ENCODE measurements around the gene FAM98C. TPM values are rescaled to one million over a fixed set of nuclear protein-coding genes. Genes with fewer than 3 reads are reported as not detected.
A peak's percentile ranks its signal among the peaks of the same experiment; 100 is the strongest.

The FAM98C gene
- total RNA-seq, 4 donors from 2014 or later = 28.9 to 76.8 (median 48.1) TPM

DNA sequence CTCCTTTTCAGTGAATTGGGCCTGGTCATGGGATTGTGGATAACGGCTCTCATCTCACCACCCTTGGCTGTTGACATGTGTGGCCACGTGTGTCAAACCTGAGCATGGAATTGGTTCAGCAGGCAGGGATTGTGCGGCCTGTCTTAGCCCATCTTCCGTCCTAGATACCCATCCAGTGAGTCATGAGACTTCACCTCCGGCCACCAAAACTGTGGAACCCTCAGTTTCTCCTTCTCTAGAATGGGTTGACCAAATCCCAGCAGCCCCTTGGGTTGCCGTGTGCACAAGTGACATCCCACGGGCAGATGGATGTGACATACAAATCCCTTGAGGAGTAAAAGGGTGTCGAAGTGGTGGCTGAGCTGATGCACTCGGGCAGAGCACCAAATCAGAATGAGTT lies 21.8 kb upstream of the FAM98C start:
- H3K9me3 ChIP-seq = no peaks in the 10 kb centered on the region
- DNase-seq = no peak
- H3K4me3 ChIP-seq = no peak overlapping the region
- TF ChIP-seq POLR2A (IDR thresholded peaks at IDR 0.05) = no peak
- TF ChIP-seq, protein P1, sequence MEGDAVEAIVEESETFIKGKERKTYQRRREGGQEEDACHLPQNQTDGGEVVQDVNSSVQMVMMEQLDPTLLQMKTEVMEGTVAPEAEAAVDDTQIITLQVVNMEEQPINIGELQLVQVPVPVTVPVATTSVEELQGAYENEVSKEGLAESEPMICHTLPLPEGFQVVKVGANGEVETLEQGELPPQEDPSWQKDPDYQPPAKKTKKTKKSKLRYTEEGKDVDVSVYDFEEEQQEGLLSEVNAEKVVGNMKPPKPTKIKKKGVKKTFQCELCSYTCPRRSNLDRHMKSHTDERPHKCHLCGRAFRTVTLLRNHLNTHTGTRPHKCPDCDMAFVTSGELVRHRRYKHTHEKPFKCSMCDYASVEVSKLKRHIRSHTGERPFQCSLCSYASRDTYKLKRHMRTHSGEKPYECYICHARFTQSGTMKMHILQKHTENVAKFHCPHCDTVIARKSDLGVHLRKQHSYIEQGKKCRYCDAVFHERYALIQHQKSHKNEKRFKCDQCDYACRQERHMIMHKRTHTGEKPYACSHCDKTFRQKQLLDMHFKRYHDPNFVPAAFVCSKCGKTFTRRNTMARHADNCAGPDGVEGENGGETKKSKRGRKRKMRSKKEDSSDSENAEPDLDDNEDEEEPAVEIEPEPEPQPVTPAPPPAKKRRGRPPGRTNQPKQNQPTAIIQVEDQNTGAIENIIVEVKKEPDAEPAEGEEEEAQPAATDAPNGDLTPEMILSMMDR (IDR thresholded peaks at IDR 0.05) = no peak
- H3K27ac ChIP-seq = no peak overlapping the region
- no peaks in the 10 kb centered on the region for H3K27me3 ChIP-seq
- H3K4me1 ChIP-seq = peaks cover 0 to 17% (median 7%) of the 10 kb centered on the region in 4 donors
- H3K36me3 ChIP-seq = peaks cover 0 to 82% (median 0%) of the 10 kb centered on the region in 3 donors

DNA sequence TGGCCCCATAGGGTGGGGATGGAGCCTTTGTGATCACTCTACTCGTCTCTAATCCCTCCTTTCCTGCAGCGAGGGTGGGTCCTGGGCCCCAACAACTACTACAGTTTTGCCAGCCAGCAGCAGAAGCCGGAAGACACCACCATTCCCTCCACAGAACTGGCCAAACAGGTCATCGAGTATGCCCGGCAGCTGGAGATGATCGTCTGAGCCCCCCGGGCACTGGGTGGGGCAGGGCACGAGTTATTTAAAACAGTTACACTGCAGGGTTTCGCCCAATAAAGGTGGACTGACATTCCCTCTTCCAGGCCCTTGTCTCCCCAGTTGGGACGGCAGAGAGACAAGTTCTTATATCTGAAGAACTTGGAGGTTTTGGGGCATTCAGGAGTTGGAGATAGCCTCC lies 19.7 kb upstream of the FAM98C start:
- Histone ChIP-seq H3K27me3 (no peaks in the 10 kb centered on the region), H3K36me3 (peaks cover 0 to 62% (median 0%) of the 10 kb centered on the region in 3 donors)

GRCh38 chr19:38383743-38384142 lies 19.1 kb upstream of the FAM98C start:
- H3K4me3 ChIP-seq = no peak overlapping the region
- no peaks in the 10 kb centered on the region for H3K27me3 ChIP-seq
- H3K36me3 ChIP-seq = peaks cover 0 to 61% (median 0%) of the 10 kb centered on the region in 3 donors
- H3K27ac ChIP-seq = no peak overlapping the region
- DNase-seq = no peak
- H3K4me1 ChIP-seq = peaks cover 4 to 34% (median 22%) of the 10 kb centered on the region in 4 donors
- no peaks in the 10 kb centered on the region for H3K9me3 ChIP-seq
- TF ChIP-seq, protein P1 (IDR thresholded peaks at IDR 0.05) = no peak
- TF ChIP-seq POLR2A (IDR thresholded peaks at IDR 0.05) = no peak

More for the DNA sequence above, 19.7 kb upstream of the FAM98C start:
- H3K27ac ChIP-seq = no peak overlapping the region
- peaks cover 4 to 28% (median 16%) of the 10 kb centered on the region in 4 donors for H3K4me1 ChIP-seq
- DNase-seq = no peak
- no peak for TF ChIP-seq POLR2A (IDR thresholded peaks at IDR 0.05)
- TF ChIP-seq, protein P1 (IDR thresholded peaks at IDR 0.05) = no peak
- H3K9me3 ChIP-seq = no peaks in the 10 kb centered on the region
- H3K4me3 ChIP-seq = no peak overlapping the region

DNA sequence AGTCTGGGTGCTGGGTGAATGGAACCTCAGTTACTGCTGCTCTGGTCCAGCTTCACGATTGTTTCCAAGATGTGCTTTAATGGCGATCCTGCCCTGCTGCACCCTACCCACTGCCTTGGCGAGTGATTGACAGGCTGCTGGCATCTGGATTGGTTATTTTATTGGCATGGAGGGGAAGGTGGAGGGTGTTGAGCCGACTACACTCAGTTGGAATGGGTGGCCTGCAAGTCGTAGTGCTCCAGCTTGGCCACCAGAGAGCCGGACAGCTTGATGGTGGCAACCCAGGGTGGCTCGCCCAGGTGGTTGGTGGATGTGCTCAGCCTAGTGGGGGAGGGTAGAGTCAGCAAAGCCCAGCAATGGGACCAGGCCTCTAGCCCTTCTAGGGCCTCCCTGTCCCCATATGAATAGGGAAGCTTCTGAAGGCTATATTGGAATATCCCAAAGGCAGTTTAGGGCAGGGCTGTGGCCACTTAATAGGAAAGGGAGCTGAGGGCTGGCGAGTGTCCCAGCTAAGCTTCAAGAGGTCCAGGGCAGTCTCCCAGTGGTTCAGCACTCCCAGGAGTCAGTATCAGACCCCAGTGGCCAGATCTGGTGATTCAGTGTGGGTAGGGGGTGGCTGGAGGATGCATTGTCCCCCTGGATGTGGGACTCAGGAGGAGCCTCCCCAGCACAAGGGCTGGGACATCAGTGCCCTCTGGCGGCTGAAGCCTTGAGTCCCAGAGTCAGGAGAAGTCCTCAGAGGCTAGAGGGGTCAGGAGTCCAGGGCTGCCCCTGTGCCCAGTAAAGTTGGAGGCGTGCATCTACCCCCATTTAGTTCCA lies 18.5 kb upstream of the FAM98C start:
- TF ChIP-seq, protein P1 (IDR thresholded peaks at IDR 0.05) = peak in 2 of 6 experiments; percentile 18 to 24
- no peak for TF ChIP-seq POLR2A (IDR thresholded peaks at IDR 0.05)
- Histone ChIP-seq H3K4me1 (peaks cover 4 to 40% (median 27%) of the 10 kb centered on the region in 4 donors), H3K36me3 (peaks cover 0 to 54% (median 0%) of the 10 kb centered on the region in 3 donors), H3K27me3 (no peaks in the 10 kb centered on the region), H3K27ac (no peak overlapping the region), H3K4me3 (no peak overlapping the region), H3K9me3 (no peaks in the 10 kb centered on the region)
- no peak for DNase-seq

- H3K4me1 ChIP-seq = peaks cover 4 to 40% (median 27%) of the 10 kb centered on the region in 4 donors
- no peaks in the 10 kb centered on the region for H3K27me3 ChIP-seq
- TF ChIP-seq POLR2A (IDR thresholded peaks at IDR 0.05) = no peak
- TF ChIP-seq, protein P1 (IDR thresholded peaks at IDR 0.05) = no peak
- no peak for DNase-seq
- H3K36me3 ChIP-seq = peaks cover 0 to 46% (median 0%) of the 10 kb centered on the region in 3 donors
- H3K4me3 ChIP-seq = no peak overlapping the region
- H3K9me3 ChIP-seq = no peaks in the 10 kb centered on the region
- H3K27ac ChIP-seq = no peak overlapping the region
These were observed 17.7 kb upstream of the FAM98C start for GRCh38 chr19:38385057-38385803.

Measured in Peyer's patch (tissue), 4 donors.